NCI-H460 (cell line): ENCODE data around the gene PFKFB4. TPM values are rescaled to one million over a fixed set of nuclear protein-coding genes. Genes with fewer than 3 reads are reported as not detected.

Experiments
- DNase-seq: peaks from one replicate; pipeline ENCODE4 v3.0.0-alpha.2; 2016; ENCODE audit warnings: low read depth; ENCODE audit errors: extremely low read depth
- polyA plus RNA-seq: library from polyadenylated mRNA; depleted of rRNA; stranded (reverse); fragments of >200 nt; gene quantifications from 2 replicates; pipeline ENCODE4 v1.2.3, GENCODE V29; 2014; cell fraction: nucleus; rRNA removed
- total RNA-seq: library from RNA; depleted of rRNA; stranded (reverse); fragments of >200 nt; shearing (Covaris generic); gene quantifications from 2 replicates; pipeline ENCODE4 v1.2.3, GENCODE V29; 2014; rRNA removed

The PFKFB4 gene
- 5.7 and 6.8 TPM in 2 replicates for total RNA-seq
- 4.1 and 8.9 TPM in 2 replicates for polyA plus RNA-seq

DNA sequence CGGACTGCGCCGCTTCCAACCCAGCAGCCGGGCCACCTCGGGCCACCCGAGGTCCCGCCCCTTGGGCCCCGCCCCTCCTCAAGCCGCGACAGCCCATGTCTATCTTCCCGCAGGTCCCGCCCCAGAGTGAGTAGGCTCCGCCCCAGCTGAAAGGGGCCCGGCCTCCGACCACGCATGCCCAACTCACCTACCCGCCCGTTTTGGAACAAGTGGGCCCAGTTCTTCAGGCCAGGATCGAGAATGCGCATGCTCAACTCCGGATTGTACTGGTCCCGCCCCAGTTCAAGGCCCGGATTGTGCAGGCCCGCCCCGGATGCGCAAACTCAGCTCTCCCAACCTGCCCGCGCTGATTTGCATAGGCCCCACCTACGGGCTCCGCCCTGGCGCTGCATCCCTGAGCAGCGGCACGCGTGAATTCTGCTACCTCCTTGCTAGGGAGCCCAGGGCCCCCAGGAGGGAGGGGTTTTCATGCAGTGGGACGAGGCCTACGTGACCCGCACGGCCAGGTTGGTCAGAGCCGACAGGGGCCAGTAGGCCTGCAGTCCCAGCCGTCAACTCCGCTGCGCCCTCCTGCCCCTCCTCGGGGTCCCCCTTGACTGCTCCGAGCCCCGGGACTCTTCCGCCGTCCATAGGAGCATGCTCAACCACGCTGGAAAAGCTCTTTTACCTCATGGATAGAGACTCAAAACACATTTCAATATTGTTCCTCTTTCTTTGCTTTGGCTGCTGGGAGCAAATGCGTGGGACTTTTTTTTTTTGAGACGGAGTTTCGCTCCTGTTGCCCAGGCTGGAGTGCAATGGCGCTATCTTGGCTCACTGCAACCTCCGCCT, at the start of gene PFKFB4:
Gene PFKFB4 (minus strand): TSS at position 8 of the 831 bp plus-strand sequence. CDS start 26 bp downstream, outside the sequence.
- DNase-seq: peak; percentile 99

DNA sequence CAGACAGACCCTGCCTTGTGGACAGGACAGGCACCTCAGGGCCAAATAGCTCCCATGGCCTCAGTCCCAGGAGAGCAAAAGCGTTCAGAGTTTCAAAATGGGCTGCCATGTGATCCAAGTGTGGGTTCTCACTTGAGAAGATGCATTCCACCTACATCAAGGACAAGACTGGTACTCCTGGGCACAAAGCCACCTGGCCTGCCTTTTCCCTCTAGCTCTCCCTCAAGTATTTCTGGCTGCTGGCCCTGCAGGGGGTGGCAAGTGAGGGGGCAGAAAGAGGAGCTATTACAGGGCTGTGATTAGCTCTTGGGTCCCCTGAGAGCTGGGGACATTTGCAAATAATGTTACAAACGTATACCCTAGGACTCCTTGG, 45.0 kb upstream of the PFKFB4 start:
- DNase-seq: no peak

GRCh38 chr3:48600711-48601621, 44.4 kb upstream of the PFKFB4 start:
- no peak for DNase-seq

DNA sequence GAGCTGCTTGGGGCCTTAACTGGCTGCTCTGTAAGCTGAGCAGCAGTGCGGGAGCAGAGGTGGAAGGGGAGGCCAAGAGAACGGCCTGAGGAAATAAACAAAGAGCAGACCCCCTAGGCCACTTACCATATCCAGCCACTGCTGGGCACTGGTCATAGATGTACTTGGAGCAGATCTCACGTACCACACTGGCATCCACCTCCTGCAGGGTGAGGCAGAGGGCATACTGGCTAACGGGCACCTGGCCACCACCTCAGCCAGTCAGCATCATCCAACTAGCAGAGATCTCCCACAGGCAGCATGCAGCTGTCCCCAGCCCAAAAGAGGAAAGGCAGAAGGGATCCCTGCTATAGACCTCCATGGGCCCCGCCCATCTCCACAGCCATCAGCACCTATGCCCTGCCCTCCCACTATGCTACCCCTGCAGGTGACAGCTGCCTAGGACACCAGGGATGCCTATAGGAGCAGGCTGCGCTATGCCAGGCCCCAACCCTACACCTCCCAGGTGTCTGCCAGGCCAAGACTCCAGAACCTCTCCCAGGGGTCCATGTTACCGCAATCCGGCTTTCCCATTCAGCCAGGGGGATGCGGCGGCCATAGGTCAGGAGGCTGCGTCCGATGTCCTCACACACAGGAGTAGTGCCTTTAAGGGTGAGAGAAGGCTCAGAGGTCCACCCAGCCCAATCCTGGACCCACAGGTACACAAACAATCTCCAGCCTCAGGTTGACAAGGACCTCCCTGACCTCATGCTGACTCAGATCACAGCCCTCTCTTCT, 43.1 kb upstream of the PFKFB4 start:
- DNase-seq: no peak

DNA sequence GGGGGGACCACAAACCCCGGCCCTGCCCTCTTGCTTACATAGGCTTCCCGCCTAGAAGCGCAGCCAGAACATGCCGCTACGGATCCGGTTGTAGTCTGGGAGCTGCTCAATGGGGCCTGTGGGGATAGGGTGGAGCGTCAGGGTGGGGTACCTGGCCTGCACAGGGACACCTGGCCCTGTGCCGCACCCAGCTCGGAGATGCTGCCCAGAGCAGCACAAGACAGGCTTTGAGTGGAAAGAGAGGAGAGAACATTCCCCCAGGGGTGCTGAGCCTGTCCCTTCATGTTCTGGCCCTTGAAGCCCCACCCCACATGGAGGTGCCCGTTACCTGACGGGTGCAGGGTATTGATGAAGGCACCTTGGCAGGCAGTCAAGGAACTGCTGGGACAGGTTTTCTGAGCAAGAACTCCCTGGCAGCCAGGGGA, 42.5 kb upstream of the PFKFB4 start:
- no peak for DNase-seq

DNA sequence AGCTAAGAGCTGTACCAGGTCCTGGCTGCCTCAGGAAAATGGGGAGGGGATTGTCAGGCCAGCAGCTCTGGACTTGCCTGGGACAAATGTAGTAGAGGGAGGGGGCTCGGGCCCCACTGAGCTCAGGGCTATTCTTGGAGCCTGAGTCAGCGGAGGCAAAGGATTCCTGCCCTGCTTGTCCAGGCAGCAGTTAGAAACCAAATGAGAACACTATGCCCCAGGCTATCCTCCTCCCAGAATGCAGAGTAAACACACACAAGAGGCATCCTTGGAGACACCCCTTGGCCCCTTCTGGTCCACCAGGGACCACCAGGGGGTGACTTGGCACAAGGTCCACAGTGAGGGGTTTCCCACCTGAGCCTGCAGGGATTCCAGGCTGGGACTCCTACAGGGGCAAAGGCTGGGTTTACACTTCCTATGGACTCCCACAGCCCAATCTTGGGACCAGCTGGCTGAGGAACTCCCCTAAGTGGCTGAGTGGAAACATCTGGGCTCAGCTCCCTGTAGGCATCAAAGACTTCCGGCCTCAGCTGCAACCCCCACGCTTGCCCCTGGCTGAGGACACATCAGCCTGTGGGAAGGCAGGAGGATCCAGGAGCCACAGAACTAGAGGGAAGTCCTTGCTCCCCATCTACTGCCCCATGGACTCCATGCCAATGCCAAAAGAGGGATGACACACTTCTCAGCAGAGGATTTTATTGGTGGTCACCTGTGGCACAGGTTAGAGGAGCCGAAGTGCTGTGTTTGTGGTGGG, 41.9 kb upstream of the PFKFB4 start:
- DNase-seq: no peak

DNA sequence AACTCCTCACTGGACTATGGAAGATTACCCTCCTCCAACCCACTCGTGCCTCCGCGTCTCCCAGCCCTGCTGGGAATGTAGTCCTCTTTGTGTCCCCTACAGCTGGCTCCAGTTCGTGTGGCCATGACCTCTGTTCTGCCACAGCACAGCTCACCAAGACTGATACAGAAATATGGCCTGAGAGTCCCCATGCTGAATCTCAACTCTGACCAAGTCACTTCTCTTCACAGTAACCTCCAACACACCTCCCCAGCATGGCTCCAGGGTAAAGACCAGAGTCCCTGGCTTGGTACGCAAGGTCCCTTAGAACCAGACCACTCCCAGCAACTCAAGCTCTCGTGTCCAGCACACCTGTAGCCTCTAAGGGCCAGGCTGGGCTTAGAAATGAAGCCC, 40.8 kb upstream of the PFKFB4 start:
- no peak for DNase-seq

GRCh38 chr3:48596676-48597407, 40.2 kb upstream of the PFKFB4 start:
- no peak for DNase-seq

- no peak for DNase-seq
Observed at GRCh38 chr3:48596157-48596556, 39.6 kb upstream of the PFKFB4 start.

DNA sequence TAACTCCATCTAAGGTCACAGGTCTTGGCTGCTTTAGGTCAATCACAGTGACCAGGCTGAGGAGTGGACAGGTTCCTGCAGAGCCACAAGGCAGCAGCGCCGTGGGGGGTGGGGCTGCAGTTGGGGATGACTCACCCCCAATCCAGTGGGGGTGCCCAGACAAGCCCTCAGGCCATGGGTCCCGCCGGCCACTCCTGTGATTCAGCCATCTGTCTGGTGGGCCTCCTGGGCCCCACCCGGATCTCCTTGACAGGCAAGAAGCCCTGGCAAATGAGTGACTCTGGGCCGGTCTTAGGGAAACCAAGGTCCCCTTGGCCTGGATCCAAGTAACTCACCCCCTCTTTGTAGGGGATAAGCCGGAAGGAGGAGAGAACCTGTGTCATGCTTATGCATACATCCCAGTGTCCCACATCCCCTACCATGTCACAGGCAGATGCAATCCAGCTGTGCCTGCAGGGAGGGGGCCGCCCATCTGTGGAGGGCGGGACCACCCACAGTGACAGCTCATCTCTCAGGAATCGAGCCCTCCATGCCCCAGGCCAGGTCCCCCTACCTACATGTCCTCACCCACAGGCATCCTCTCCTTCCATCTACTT, 39.0 kb upstream of the PFKFB4 start:
- DNase-seq: no peak

DNA sequence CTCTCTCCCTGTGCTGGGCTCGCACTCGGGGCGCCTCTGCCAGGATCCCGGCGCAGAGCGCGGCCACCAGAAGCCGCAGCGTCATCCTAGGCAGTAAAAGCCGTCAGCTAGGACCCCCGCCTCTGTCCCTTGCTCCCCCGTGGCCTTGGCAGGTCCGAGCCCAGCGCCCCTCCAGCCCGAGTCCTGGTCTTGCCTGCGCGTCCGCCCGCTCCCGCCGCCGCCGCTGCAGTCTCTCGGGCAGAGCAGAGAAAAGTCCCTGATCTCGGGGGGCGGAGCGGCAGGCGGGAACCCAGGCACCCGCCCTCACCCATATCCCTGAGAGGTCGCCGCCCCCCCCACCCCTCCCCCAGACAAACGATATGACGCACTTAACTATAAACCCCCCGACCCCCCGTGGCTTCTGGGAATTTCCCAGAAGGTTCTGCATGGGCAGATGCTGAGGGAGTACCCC, 38.5 kb upstream of the PFKFB4 start, which contains the start of gene COL7A1:
Gene COL7A1 (minus strand): TSS at position 255 of the 451 bp plus-strand sequence. CDS start 170 bp downstream, at position 85.
- no peak for DNase-seq

GRCh38 chr3:48594417-48595049, 37.9 kb upstream of the PFKFB4 start:
- DNase-seq: no peak

- no peak for DNase-seq
Observed at GRCh38 chr3:48593337-48593736, 36.7 kb upstream of the PFKFB4 start.

DNA sequence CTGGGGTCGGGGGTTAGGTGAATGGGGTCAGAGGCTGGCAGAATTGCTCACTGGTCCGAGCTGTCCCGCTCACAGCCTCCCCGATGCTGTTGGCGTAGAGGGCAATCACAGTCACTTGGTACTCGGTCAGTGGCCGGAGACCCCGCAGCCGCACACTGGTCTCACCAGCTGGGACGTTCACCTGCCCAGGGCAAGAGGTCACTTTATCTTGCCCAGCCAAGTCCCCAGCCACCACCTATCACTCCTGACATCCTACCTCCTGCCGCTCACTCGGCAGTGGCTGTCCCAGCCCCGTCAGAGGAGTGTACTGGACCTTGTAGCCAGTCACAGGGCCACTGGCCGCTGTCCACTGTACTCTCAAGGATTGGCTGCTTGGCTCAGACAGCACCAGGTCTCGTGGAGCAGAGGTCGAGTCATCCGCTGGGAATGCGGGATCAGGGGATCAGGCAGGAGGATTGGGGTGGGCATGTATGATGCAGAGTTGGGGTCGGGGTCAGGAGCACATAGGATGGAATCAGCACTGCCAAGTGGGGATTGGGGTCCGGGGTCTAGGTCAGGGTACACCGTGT, 36.0 kb upstream of the PFKFB4 start:
- DNase-seq: no peak

DNA sequence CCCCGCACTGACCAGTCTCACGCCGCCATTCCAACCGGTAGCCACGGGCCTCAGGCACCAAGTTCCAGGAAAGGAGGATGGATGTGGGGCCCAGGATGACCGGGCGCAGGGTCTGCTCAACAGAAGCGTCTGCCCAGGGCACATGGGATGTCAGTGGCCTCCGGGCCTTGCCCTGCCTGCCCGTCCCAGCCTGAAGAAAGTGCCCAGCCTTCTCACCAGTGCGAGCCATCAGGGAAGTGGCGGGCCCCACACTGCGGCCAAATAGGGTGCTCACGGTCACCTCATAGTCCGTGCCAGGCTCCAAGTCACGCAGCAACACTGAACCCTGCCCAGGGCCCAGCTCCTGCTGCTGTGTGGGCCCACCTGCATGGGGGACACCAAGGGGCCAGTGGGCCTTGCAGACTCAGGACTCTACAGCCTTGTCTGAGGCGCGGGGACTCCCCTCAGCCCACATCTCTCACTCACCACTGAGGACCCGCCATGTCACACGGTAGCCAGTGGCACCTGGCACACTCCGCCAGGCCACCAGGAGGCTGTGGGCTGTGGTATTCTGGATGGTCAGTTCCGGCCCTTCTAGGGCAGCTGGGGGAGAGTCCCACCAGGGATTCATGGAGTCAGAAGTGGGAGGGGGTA, 35.4 kb upstream of the PFKFB4 start:
- DNase-seq: no peak

DNA sequence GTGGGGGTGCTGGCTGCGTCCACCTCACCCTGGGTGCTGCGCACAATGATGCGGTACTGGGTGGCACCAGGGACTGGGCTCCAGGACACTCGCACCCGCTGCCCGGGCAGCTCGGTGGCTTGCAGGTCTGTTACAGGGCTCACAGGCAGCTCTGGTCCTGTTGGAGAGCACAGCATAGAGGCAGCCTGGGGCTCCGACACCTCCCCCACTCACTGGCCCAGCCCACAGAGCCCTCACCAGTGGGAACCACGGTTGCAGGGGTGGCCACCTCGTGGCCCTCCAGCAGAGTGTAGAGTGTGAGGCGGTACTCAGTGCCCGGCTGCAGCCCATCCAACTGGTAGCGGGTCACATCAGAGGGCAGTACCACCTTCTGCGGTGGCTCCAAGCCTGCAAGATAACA, 34.8 kb upstream of the PFKFB4 start:
- DNase-seq: no peak

GRCh38 chr3:48588230-48588629, 31.6 kb upstream of the PFKFB4 start:
- no peak for DNase-seq
